IPS-NIHi7 (cell line): ENCODE measurements around the gene TPRKB.
A peak's percentile ranks its signal among the peaks of the same experiment; 100 is the strongest.
"Not testable (repeated sequence)": the region's sequence is repeated elsewhere in the genome, so short reads cannot be mapped to it uniquely, and the experiment has no call there.

Experiments used
- DNase-seq: peaks from one replicate; pipeline ENCODE4 v3.0.0; 2012; ENCODE audit warnings: mixed read lengths; ENCODE audit errors: extremely low spot score

TPRKB gene

DNA sequence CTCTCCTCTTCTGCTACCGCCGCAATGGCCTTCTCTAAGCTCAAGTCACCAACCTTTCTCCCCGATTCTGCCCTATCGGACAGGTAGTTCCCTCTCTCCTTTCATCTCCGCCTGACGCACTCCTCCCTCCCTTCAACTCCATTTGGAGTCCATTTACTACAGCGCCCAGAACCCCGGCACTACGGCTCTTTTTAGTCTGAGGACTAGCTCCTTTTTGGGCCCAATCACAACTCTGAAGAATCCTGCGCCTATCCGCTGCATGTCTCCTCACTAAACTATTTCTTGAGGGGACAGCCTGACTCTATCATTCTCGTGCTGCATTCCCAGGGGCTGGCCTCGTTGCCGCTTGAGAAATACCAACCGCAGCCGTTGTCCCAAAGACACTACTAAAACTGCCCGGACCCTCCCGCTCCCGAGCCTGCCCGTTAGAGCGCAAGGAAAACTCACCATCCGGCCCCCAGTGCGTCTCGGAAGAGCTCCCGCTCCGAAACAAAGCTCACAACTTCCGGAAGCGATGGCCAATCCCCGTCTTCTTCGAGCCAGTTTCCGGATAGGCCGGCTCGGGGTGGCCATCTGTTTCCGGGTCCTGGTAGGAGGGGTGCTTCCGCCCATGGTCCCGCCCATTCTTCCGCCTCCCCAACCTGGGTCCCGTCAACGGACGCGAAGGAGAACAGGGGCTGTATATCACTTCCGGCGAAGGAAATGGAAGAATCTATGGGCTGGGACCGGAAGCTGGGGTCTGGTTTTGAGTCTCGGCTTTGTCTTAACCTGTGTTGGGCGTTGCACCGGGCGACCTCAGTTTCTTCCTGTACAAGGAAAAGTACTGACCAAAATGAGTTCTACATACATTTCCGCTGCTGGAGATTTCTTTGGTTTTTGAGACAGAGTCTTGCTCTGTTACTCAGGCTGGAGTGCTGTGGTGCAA lies at the start of gene TPRKB:
TPRKB (minus strand) TSS at position 491 of the 925 bp plus-strand sequence. CDS start 2,776 bp downstream, outside the sequence.
- DNase-seq: peak; percentile 100

DNA sequence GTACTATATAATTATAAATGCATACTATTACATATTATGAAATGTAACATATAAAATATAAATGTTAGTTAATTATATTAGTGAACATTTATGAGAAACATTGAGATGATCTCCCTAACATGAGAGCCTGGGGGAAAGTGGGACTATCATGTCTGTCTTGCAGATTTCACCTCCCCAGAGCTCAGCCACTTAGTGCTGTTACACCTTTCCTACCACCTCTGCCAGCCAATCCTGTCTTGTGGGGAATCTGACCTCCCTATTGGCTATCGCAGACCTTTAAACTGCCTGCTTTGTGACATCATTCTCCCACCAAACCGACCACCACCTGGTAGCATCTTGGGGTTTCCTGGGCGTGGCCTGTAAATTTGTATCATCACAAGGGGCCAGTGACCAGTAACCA lies 46.7 kb upstream of the TPRKB start, which contains the start of gene C2orf78:
C2orf78 (plus strand) TSS at position 301 of the 400 bp plus-strand sequence. CDS start 127 bp downstream, outside the sequence.
- not testable (repeated sequence) for DNase-seq

DNA sequence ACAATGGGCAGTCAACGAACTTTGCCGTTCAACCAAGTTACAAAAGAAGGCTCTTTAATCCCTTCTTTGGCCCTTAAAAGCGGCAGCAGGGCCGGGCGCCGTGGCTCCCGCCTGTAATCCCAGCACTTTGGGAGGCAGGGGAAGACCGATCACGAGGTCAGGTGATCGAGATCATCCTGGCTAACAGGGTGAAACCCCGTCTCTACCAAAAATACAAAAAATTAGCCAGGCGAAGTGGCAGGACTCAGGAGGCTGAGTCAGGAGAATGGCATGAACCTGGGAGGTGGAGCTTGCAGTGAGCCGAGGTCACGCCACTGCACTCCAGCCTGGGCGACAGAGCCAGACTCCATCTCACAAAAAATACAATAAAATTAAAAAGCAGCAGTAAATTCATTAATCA lies 46.3 kb upstream of the TPRKB start:
- DNase-seq: not testable (repeated sequence)

DNA sequence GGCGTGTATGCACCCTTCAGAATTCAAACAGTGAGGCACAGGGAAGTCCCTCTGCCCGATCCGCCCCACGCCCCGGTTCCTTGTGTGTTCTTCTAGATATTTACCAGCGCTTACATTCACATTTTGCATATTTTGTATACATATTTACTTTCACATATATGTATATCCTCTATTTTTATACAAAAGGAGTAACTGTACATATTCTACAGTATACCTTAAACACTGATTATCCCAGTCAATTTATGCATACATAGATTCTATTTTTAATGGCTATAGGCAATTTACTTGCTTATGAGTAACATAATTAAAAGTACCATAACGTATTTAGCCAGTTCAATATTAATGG lies 43.1 kb upstream of the TPRKB start:
- DNase-seq: no peak

DNA sequence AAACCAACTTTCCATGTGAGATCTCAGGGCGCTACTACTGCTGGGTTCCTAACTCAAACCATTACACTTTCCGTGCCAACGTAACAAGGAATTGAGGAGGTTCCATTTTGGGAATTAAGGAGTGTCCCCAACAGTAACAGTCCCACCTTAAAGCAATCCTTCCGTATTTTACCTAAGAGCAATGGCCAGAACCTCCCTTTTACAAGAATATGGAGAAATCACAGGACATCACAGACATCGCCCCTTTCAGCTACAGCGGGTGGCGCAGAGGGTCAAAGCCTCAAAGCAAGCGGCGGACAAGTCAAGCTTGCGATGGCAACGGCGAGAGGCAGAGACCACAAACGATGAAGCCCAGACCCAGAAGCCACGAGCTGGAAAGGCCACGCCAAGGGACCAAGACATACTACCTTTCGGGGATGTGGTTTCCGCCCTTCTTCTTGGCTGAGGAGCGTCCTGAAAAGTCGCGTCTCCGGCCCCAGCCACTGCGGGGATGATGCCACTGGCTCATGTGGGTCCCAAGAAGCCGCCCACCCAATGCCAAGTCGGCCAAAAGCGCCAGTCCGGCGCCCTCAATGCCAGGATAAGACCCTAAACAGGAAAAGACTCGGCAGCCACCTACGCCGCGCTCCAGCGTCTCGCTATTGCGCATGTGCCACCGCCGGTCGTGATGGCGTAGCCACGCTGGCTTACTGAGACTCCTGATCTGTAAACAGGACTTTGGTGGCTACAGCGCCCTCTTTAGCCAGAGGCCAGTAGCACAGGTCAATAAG lies 42.5 kb upstream of the TPRKB start, which contains the start of gene DUSP11:
DUSP11 (minus strand) TSS at position 637 of the 770 bp plus-strand sequence; CDS start at position 508, 129 bp downstream.
- DNase-seq: peak; percentile 96

DNA sequence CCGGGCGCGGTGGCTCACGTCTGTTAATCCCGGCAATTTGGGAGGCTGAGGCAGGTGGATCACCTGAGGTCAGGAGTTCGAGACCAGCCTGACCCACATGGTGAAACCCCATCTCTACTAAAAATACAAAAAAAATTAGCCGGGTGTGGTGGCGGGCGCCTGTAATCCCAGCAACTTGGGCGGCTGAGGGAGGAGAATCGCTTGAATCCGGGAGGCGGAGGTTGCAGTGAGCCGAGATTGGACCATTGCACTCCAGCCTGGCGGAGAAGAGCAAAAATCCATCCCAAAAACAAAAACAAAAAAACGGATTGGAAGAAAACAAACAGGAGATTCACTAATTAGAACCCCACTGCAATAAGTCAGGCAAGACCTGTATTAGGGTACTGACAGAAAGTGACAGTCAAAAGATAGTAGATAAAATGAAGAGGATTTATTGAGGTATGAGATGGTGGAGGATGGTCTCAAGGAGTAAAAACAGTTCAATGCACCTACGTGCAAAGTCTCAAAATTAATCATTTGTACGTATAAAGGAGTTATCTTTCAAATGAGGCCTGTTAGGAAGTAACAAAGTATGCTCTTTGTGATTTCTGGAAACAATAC lies 41.8 kb upstream of the TPRKB start:
- DNase-seq: not testable (repeated sequence)

DNA sequence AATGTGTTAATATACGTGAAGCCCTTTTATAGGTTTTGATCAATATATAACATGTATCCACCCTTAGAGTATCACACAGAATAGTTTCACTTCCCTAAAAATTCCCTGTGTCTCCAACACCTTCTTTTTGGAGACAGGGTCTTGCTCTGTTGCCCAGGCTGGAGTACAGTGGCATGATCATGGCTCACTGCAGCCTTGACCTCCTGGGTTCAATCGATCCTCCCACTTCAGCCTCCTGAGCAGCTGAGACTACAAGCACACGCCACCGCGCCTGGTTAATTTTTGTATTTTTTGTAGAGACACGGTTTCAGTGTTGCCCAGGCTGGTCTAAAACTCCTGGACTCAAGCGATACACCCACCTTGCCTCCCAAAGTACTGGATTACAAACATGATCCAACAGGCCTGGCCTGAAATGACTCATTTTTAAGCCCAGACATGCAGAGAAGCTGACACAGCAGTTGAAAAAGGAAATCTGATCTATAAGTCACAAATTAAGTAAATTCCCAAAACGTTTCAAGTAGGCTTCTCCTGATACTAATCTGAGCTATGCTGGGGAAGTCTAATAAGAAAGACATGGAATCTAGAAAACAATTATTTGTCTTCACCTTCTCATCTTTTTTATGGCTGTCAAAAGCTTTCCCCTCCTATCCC lies 39.8 kb upstream of the TPRKB start:
- no peak for DNase-seq

DNA sequence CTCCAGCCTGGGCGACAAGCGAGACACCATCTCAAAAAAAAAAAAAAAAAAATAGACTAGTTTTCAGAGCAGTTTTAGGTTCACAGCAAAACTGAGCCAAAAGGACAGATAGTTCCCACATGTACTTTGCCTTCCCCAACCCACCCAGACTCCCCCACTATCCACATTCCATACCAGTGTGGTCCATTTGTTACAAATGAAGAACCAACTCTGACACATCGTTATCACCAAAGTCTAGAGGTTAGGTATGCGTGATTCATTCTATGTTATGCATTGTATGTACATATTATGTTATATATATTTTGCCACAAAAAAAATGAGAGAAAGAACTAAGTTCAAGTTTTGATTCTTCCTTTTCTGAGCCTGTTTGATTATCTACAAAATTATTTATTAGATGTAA lies 39.2 kb upstream of the TPRKB start:
- DNase-seq: no peak

DNA sequence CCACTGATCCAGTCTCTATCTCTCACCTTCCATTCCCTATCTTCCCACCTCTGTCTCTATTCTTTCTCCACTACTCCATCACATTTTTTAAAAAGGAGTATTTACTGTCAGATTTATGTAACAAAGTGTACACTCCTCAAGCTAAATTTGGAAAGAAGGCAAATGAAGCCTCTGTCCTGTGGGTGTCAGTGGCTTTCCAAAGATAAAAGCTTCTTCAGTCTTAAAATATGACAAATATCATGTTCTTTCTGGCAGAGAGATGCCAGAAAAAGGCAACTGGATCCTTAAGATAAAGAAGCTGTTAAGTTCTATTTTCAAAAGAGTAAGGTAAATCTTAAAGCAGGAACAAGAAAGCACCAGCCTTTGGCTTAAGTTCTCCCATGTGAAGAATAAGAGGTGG lies 35.7 kb upstream of the TPRKB start:
- DNase-seq: no peak

DNA sequence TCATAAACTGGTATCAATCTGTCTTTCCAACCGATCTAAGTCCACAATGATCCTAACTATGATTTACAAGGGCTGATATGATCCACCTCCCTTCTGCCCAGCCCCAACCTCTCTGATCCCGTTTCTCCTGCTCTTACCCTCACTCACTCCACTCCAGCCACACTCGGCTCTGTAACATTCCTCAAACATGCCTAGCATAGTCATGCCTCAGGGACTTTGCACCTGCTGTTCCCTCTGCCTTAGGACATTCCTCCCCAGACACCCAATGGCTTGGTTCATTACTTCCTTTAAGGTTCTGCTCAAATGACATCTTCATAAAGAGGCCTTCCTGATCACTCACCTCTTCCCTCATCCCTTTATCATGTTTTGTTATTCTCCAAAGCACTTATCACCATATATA lies 33.6 kb upstream of the TPRKB start:
- no peak for DNase-seq

DNA sequence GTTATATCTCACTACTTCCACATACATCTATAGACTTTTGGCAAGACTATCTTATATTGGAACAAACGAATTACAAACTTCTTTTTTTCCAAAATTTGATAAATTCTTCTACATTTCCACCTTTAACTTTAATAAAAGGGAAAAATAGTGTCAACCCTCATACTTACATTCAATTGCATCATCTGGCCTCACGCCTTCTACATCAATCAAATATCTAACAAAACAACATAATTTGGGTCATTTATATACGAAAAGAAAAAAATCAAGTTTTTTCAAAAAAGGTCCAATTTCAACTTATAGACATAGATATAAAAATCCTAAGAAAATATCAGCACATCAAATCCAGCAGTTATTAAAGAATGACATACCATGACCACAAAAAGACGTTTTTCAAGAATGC lies 29.8 kb upstream of the TPRKB start:
- DNase-seq: no peak

DNA sequence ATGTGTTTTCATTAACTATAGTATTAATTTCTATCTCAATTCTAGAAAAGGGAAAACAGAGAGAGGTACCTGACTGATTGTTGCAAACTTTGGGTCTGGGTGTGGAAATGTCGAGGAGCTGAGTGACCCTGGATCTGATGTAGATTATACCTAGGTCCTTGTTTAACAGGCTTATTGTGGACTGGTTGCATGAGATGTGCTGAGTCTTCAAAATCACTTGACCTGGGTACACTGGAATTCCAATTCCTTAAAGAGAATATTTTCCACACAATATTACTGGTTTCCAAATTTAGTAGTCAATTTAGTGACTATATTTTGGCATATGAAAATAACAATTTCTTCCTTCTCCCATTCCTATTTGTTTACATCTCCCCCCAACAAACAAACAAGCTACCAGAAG lies 29.2 kb upstream of the TPRKB start:
- DNase-seq: no peak

DNA sequence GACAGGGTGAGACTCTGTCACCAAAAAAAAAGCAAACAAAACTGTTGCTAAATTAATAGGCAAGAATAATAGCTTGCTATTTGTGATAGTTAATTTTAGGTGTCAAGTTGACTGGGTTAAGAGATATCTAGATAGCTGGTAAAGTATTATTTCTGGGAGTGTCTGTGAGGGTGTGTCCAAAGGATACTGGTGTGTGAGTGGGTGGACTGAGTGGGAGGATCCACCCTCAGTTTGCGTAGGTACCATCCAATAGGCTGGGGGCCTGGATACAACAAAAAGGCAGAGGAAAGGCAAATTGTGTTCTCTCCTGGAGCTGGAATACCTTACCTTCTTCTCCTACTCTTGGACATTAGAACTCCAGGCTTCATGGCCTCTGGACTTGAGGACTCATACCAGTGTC lies 27.8 kb upstream of the TPRKB start:
- DNase-seq: no peak

DNA sequence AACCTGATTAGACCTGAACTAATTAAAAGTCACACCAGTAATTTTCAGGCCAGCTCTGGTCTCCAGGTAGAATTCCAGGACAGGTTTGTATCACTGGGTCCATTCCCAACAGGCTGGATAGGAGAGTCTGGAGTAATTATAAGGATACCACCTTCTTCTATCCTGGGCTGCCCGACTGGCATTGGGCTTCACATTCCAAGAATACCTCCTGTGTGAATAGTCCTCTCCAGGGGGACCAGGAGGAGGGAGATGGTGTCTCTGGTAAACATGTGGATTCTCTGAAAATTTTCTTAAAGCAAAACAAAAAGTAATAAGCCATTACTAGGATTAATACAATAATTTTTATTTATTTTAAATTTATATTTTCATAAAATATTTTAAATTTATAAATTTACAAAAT lies 25.4 kb upstream of the TPRKB start:
- DNase-seq: no peak

DNA sequence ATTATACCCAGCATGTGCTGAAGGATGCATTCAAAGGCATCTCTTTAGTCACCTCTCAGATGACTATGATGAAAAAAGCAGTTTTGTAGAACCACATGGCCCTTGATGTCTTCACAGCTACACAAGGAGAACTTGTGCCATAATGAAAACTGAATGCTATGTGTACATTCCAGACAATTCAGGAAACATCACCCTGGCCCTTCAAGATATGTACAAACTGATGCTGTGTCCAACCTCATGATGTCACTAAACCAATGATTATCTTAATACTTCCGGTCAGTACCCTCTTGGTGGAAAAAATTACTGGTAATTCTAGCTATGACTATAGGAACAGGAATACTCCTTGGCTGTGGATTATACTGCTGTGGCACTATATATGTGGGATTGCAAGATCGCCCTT lies 22.8 kb upstream of the TPRKB start:
- DNase-seq: no peak

DNA sequence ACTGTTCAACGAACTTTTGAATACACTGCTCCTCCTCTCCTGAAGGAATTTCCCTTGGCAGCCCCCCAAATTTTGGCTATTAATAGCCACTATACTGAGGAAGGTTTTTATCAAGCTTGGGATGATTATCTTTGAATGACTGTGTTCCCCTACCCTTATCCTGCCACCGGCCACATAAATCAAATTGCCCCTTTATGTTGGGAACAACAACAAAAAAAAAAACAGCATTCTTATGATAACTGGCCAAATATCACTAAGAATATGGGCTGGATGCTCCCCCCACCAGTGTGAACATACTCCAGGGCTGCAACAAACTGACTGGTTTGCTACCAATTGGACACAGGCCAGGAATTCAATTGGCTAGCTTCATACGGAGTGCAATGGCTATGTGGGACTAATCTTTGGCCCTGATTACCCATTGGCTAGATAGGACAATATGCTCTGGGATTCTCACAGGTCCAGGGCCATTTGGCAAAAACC lies 22.2 kb upstream of the TPRKB start:
- no peak for DNase-seq

DNA sequence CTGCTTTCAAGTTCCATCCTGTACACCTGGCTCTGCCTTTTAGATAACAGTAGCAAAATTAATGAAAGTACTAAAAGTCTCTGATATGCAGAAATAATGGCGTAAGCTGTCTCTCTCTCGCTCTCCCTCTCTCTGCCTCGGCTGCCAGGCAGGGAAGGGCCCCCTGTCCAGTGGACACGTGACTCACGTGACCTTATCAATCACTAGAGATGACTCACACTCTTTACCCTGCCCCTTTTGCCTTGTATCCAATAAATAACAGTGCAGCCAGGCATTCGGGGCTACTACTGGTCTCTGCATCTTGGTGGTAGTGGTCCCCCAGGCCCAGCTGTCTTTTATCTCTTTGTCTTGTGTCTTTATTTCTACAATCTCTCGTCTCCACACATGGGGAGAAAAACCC lies 17.2 kb upstream of the TPRKB start:
- DNase-seq: not testable (repeated sequence)

DNA sequence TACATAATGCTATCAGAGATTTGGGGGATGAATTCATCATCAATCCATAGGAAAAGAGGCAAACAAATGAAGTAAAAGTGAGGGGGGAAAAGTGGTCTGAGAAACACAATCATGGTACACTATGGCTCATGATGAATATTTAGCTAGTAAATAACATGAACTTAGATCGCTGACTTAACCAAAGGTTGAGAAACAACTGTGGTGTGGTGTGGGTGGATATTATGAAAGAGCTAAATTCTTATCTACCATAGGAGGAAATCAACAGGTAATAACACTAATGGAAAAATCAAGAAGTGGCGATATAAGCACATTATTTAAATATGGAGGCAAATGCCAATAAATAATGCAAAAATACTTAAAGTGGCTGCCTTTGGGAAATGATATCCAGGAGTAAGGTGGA lies 12.2 kb upstream of the TPRKB start:
- no peak for DNase-seq

DNA sequence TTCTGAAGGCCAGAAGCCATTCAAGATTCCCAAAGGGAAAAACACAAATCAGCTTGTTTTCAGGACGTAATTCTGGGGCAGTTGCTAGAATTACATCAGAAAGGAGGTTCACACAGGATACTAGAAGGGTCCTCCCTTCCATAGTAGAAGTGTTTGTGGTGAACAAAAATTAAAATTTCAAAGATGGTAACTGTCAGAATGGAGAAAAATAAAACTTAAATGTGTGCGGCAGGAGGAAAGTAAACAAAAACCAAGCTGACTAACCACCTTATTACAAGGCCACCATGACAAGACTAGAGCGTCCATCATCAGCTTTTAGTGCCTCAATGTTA lies 9.7 kb upstream of the TPRKB start:
- no peak for DNase-seq

DNA sequence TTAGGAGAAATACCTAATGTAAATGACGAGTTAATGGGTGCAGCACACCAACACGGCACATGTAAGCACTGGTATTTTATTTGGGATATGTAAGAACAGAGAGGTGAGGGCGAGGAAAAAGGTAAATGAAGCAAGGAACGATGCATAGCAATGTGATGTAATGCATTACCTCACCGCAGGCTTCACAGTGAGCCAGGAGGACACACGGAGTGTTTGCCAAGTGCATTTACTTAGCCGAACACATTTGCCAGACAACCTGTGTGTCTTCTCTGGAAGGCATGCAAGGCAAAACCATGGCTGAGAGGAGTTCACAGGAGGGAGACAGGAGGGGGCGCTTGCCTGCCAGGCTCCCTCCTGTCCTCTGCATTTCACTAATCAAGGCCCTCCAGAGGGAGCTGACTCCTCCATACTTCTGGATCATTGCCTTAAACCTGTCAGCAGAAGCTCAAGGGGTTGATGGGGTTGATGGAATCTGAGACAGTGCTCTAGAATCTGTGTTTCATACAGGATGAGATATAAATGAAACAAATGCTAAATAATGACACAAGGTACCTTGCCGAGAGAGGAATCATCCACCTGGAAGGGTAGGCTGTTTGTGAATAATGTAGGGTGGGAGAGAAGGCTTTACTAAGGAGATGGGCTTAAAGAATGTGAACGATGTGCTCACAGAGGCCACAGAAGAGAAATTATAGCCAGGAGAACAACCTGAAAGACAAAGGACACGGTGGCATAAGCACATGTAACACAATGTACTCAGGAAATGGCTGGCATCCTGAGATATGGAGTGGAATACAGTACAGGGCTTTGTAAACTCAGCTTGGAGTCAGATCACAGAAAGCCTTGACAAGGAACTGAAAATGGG lies 9.1 kb upstream of the TPRKB start:
- DNase-seq: peak; percentile 32

DNA sequence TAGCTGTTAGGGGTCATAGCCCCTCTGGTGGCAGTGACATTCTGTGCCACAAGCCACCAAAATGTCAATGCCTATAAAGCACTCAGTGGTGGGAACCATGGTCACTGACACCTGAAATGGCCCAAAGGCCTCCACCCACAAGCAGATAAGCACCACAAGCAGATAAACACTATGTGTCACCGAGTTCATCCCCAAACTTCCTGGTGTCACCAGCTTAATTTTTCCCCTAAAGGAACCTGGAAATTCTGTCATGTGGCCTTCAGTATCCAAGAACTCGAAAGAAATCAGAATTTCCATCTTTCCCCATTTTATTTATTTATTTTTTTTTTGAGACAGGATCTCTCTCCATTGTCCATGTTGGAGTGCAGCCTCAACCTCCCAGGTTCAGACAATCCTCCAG lies 3.6 kb upstream of the TPRKB start:
- DNase-seq: no peak
